ENCODE measurements around the gene RPTN.

RPTN gene

DNA sequence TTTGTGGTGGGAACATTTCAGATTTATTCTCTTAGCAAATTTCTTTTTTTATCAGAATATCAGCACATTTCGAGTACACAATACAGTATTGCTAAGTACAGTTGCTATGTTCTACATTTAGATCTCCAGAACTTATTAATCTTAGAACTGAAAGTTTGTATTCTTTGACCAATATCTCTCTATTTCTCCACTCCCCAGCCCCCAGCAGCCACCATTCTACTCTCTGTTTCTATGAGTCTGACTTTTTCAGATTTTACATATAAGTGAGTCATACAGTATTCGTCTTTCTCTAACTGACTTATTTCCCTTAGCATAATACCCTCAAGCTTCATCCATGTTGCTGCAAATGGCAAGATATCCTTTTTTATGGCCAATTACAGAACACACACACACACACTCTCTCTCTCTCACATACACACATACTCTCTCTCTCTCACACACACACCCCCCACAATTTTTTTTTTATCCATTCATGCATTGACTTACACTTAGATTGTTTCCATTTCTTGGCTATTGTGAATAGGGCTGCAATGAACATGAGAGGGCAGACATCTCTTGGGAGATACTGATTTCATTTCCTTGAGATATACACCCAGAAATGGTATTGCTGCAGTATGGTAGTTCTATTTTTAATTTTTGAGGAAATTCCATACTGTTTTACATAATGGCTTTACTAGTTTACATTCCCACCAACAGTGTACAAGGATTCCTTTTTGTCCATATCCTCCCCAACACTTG is 15.7 kb downstream of the RPTN start:
- Histone ChIP-seq H3K27ac (no peak overlapping the region), H3K9me3 (ENCODE audit: severe bottlenecking) (peaks cover 33% of the 10 kb centered on the region), H3K36me3 (no peaks in the 10 kb centered on the region), H3K4me3 (ENCODE audit: low read depth, low read length) (no peak overlapping the region), H3K27me3 (ENCODE audit: insufficient read depth, low read depth, severe bottlenecking) (peaks cover 55% of the 10 kb centered on the region)
- DNase-seq, result no peak
- TF ChIP-seq CTCF (IDR thresholded peaks at IDR 0.05; ENCODE audit: low read depth, low read length), result no peak

DNA sequence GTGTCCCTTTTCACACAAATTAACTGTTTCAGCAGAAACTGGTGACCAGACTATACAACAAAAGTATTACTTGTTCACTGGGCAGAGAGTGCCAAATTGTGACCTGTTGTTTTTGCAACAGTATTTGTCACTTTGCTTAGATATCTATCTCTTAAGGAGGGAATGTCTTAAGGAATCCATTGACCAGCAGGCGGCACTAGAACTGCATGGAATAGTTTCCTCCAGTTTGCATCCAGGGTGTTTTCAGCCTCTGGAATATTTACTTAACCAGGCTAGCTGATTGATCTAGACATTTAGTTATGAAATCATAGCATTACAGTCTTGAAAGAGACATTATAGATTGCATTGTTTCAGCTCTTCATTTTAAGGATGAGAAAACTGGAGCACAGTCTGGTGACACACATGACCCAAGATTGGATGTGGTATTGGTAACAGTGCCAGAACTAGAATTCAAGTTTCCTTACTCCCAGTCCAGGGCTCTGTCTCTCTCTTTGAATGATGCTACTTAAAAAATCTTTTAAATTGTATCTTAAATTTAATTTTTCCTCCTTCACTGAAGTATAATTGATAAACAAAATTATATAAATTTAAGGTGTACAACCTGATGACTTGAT is 16.9 kb downstream of the RPTN start:
- H3K9me3 ChIP-seq (ENCODE audit: severe bottlenecking), result peaks cover 22% of the 10 kb centered on the region
- peak; percentile 69 for DNase-seq
- TF ChIP-seq CTCF (IDR thresholded peaks at IDR 0.05; ENCODE audit: low read depth, low read length), result peak; percentile 92
- no peak overlapping the region for H3K27ac ChIP-seq
- no peaks in the 10 kb centered on the region for H3K36me3 ChIP-seq
- H3K27me3 ChIP-seq (ENCODE audit: insufficient read depth, low read depth, severe bottlenecking), result peaks cover 62% of the 10 kb centered on the region
- no peak overlapping the region for H3K4me3 ChIP-seq (ENCODE audit: low read depth, low read length)

DNA sequence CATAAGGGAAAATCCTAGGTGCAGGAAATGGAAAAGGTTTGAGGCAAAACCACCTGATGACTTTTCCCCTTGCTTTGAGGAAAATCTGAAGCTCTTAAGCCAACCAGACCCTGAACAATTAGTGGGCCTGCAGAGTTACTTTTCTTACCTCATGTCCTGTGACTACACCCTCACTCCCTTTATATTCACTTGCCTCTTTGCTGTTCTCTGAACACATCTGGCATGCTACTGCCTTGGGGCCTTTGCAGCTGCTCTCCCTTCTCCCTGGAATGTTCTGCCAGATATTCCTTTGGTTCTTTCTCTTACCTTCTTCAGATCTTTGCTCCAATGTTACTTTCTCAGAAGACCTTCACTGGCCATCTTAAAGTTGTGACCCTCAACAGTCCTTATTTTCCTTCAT is 21.8 kb downstream of the RPTN start:
- Histone ChIP-seq H3K4me3 (ENCODE audit: low read depth, low read length) (no peak overlapping the region), H3K27me3 (ENCODE audit: insufficient read depth, low read depth, severe bottlenecking) (peaks cover 57% of the 10 kb centered on the region), H3K9me3 (ENCODE audit: severe bottlenecking) (peaks cover 4% of the 10 kb centered on the region), H3K36me3 (no peaks in the 10 kb centered on the region), H3K27ac (no peak overlapping the region)
- no peak for DNase-seq
- TF ChIP-seq CTCF (IDR thresholded peaks at IDR 0.05; ENCODE audit: low read depth, low read length), result no peak

DNA sequence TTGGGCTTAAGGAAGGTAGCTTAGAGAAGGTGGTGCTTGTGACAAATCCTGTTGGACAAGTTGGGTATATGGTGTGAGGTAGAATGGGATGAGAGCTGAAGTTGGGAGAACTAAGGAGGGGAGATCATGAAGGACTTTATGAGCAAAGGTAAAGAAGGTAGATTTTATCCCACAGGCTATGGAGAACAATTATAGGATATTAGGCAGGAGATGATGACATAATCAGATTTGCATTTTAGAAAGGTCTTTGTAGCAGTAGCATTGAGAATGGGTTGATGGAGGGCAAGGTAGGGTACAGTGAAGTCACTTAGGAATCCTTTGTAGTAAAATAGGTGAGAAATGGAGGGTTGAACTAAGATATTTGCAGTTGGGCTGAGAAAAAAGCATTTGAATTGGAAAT is 28.8 kb downstream of the RPTN start:
- Histone ChIP-seq H3K36me3 (no peaks in the 10 kb centered on the region), H3K9me3 (ENCODE audit: severe bottlenecking) (peaks cover 5% of the 10 kb centered on the region), H3K27ac (no peak overlapping the region)

DNA sequence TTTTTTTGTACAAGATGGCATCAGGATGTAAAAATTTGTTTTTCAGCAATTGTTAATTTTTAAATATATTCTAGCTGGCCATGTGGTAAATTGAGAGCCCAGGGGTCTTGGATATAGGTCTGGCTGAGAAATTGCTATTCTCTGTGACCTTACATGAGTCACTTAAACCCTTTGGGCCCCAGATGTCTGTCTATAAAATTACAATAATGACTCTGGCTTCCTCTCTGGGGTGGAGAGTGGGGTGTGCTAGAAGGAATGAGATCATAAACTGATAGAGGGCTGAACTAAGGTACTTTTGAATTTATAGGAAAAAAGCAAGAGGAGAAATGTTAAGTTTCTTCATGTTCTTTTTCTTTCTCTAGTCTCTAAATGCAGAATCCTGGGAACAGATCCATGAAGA is 31.4 kb downstream of the RPTN start:
- H3K9me3 ChIP-seq (ENCODE audit: severe bottlenecking), result peaks cover 5% of the 10 kb centered on the region
- peaks cover 92% of the 10 kb centered on the region for H3K27me3 ChIP-seq (ENCODE audit: insufficient read depth, low read depth, severe bottlenecking)
- H3K36me3 ChIP-seq, result no peaks in the 10 kb centered on the region
- H3K4me3 ChIP-seq (ENCODE audit: low read depth, low read length), result no peak overlapping the region
- DNase-seq, result no peak
- TF ChIP-seq CTCF (IDR thresholded peaks at IDR 0.05; ENCODE audit: low read depth, low read length), result no peak
- no peak overlapping the region for H3K27ac ChIP-seq

More for the DNA sequence above, 28.8 kb downstream of the RPTN start:
- DNase-seq, result no peak
- Histone ChIP-seq H3K4me3 (ENCODE audit: low read depth, low read length) (no peak overlapping the region), H3K27me3 (ENCODE audit: insufficient read depth, low read depth, severe bottlenecking) (peaks cover 88% of the 10 kb centered on the region)
- TF ChIP-seq CTCF (IDR thresholded peaks at IDR 0.05; ENCODE audit: low read depth, low read length), result no peak

All from WERI-Rb-1 (cell line).